NT2/D1 (cell line): ENCODE results near the gene KIF26A.

Experiments used
- SUZ12 ChIP-seq: IDR thresholded peaks from 2 replicates; pipeline ENCODE4 v1.6.1; 2011; ENCODE audit not compliant: insufficient read length, insufficient read depth; ENCODE audit errors: extremely low read depth
- YY1 ChIP-seq: IDR thresholded peaks from 2 replicates; pipeline ENCODE4 v1.6.1; 2011; ENCODE audit not compliant: insufficient read length, insufficient read depth
- ZNF274 ChIP-seq: IDR thresholded peaks from 2 replicates; pipeline ENCODE4 v1.6.1; 2011; ENCODE audit warnings: mild to moderate bottlenecking, low read depth, low read length

GRCh38 chr14:104224506-104225277, 86.3 kb downstream of the KIF26A start:
- no peak for TF ChIP-seq YY1
- no peak for TF ChIP-seq SUZ12
- TF ChIP-seq ZNF274 = no peak
